HG02610 (cell line): ENCODE results near the gene ANKRD13D.

Experiments used
- ATAC-seq: cut with Tn5 transposase; IDR thresholded peaks from one replicate; pipeline ENCODE4 v1.9.1; 2021; ENCODE audit warnings: mild to moderate bottlenecking, moderate library complexity; ENCODE audit not compliant: unreplicated experiment

ANKRD13D gene

DNA sequence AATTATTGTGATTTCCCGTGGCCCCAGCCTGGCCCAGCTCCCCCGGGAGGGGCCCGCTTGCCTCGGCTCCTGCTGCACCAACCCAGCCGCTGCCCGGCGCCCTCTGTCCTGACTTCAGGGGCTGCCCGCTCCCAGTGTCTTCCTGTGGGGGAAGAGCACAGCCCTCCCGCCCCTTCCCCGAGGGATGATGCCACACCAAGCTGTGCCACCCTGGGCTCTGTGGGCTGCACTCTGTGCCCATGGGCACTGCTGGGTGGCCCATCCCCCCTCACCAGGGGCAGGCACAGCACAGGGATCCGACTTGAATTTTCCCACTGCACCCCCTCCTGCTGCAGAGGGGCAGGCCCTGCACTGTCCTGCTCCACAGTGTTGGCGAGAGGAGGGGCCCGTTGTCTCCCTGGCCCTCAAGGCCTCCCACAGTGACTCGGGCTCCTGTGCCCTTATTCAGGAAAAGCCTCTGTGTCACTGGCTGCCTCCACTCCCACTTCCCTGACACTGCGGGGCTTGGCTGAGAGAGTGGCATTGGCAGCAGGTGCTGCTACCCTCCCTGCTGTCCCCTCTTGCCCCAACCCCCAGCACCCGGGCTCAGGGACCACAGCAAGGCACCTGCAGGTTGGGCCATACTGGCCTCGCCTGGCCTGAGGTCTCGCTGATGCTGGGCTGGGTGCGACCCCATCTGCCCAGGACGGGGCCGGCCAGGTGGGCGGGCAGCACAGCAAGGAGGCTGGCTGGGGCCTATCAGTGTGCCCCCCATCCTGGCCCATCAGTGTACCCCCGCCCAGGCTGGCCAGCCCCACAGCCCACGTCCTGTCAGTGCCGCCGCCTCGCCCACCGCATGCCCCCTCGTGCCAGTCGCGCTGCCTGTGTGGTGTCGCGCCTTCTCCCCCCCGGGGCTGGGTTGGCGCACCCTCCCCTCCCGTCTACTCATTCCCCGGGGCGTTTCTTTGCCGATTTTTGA, 3.3 kb upstream of the ANKRD13D start:
- no peak for ATAC-seq

DNA sequence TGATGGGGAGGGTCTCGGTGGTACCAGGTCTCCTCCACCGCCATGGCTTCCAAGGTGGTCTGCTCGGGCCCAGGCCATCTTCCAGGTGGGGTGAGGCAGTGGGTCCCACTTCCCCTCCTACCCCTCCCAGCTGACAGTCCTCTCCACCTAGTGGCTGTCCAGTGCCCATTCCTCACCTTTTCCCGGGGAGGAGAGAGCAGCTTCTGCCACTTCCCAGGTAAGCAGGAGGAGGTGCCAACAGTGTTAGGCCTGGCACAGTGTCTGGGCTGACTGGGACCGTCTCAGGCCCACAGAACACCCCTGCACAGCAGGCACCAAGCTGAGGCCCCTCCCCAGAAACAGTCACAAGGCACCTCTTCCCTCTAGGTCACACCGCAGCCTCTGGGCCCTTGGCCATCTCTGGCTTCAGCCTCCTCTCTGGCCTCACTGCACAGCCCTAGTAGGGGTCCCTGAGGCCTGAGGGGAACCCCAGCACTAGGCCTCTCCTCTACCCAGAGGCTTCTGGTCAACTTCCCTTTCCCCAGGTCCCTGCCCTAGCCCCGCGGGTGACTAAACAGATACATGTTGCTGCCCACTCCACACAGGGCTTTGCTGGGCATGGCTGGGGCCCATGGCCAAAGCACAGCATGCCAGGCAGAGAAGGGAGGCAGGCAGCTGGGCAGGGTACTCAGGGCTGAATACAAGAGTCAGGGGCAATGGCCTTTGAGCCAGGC, 2.3 kb upstream of the ANKRD13D start:
- ATAC-seq = no peak

DNA sequence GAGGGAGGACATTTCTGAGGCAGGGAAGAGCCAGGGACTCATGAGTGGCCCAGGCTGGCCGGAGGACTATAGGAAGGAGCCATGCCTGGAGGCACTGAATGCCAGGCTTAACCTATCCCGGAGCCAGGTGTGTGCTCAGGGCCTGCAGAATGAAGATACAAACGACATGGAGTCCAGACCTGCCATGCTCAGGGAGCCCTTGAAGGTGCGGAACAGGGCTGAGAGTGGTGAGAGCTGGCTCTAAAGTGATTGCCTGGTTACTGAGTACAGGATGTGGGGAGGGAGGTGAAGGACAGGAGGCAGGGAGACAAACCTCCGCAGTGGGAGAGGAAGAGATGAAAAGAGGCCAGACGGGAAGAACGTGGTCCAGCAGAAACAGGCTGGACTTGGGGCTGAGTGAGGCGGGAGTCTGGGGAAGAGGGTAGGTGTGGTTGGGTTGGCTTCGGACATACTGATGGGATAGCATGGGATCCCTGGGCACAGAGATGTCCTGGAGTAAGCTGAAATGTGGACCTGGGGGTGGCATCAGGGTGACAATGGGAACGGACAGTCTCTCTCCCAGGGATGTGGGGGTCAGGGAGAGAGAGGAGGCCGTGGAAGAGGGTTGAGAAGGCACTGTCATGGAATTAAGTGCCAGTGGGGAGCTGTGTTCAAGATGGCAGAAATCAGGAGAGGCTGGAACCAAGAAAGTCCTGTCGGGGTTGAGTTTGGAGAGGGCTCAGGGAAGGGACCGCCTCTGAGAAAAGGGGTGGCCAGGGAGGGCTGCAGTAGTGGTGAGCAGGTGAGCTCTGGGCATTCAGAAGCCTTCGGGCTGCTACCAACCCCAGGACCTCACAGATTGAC, 1.5 kb upstream of the ANKRD13D start:
- ATAC-seq = no peak

DNA sequence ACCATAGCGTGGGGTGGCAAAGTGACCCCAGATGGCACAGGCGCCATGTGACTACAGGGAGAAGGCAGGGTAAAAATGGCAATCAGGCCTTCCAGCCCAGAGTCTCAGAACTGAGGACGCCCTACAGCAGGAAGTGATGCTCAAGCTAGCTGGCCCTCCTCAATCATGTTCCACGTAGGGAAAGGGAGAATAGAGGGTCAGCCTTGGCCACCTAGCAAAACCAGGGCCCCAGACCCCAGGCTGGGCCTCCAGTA, 978 bp upstream of the ANKRD13D start:
- peak; percentile 1 for ATAC-seq

DNA sequence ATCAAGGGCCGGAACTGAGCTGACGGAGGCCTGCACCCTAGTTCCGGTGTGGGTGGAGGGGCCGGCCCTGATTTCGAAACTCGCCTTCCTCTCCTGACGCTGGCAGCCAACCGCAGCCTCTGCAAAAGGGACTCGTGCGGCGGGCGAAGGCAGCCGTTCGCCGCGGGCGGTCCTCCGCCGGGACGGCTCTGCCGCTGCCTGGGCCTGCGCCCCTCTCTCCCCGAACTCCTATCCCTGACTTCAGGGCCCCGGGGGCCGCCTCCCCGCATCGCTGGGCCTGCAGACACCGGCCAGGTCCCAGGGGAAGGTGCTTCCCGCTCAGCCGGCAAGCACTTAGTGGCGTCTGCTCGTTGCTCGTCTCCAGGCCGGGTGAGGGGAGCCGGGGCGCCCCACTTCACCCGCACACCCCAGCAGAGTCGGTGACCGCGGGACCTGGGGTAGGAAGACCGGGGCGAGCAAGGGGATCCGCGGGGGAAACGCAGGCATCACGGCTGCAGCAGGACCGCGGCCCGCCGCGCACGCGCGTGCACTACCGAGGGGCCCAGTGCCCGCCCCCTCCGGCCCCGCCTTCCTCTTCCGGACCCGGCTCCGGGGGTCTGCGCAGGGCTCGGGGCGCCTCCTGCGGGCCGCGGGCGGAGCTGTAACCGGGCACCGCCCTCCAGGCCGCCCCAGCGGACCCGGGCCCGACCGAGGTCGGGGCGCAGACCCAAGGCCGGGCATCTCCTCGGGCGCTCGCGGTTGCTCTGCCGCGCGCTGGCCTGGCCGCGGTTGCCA, 464 bp upstream of the ANKRD13D start:
- peak; percentile 60 for ATAC-seq

DNA sequence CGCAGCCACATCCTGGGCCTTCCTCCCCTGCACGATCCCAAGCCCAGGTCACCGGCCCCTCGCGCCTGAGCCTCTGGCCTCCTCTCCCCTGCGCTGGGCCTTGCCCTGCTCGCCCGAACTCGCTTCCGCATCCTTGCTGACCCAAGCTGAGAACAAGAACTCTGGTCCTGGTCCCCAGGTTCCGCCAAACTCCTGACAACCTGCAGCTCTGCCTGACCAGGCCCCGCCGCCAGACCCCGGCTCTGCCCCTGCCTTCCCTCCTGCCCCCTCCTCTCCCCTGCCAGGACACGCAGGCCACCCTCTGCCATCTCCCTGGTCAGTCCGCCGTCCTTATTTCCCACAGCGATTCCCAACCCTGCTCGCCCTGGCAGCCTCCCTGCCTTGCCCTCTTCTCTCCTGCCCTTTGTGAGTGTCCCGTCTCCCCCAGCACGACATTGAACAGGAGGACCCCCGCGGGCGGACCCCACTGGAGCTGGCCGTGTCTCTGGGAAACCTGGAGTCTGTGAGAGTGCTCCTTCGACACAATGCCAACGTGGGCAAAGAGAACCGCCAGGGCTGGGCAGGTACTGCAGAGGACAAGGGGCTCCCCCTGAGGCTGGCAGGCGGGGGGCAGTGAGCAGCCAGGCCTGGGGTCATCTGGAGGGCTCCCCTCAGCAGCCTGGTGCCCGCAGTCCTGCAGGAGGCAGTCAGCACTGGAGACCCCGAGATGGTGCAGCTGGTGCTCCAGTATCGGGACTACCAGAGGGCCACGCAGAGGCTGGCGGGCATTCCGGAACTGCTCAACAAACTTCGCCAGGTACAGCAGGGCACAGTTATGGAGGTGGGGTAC, 762 bp downstream of the ANKRD13D start:
- no peak for ATAC-seq

DNA sequence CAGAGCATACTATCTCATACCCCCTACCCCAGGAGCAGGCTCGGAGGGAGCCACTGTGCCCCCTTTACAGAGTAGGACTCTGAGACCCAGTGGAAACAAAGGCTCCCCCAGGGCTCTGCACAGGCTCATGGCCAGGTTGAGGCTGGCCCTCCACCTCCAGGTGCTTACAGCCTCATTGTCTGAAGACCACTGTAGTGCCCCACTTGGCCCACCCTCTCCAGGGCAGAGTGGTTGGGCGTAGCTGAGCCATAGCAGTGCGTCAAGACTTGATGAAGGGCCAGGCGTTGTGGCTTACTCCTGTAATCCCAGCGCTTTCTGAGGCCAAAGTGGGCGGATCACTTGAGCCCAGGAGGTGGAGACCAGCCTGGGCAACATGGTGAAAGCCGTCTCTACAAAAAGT, 1.7 kb downstream of the ANKRD13D start:
- ATAC-seq = no peak

DNA sequence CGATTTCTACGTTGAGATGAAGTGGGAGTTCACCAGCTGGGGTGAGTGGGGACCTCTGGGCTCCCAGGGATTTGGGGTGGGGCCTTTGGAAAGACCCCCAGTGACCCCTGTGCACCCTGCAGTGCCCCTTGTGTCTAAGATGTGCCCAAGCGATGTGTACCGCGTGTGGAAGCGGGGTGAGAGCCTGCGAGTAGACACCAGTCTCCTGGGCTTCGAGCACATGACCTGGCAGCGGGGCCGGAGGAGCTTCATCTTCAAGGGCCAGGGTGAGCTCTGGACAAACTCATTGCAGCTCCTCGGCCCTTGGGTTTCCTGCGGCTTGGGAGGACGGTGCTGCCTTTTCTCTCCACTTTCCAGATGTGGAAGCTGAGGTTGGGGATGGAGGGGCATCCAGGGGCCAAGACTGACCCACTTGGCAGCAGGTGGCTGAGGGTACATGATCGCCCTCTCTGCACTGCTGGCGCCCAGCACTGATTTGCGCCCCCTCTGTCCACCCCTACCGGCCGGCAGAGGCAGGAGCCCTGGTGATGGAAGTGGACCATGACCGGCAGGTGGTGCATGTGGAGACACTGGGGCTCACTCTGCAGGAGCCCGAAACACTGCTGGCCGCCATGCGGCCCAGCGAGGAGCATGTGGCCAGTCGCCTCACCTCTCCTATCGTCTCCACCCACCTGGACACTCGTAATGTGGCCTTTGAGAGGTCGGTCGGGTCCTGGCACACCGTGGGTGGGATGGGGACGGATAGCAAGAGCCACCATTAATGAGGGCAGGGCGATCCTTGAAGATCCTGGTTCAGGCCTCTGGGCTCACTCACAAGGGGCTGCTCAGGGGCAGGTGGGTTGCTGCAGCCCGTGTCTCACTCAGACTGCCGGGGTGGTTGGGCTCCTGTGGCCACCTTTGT, 2.6 kb downstream of the ANKRD13D start:
- no peak for ATAC-seq

DNA sequence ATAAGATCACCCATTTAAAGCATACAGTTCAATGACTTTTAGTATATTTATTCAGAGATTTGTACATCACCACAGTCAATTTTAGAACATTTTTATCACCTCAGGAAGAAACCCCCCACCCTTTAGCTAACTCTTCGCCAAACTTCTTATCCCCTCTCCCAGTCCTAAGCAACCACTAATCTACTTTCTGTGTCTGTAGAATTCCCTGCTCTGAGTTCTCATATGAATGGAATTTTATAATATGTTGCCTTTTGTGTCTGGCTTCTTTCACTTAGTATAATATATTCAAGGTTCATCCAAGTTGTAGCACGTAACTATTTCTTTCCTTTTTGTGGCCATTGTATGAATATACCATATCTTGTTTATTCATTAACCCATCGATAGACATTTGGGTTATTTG, 3.6 kb downstream of the ANKRD13D start:
- no peak for ATAC-seq

DNA sequence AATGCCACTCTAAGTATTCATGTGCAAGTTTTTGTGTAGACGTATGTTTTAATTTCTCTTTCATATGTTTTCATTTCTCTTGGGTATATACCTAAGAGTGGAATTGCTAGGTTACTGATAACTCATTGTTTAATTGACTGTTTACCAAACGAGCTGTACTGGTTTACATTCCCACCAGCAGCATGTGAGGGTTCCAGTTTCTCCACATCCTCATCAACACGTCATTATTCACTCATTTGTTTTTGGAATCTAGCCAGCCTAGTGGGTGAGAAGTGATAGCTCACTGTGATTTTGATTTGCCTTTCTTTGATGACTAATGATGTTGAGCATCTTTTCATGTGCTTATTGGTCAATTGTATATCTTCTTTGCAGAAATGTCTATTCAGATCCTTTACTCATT, 4.0 kb downstream of the ANKRD13D start:
- ATAC-seq = no peak

DNA sequence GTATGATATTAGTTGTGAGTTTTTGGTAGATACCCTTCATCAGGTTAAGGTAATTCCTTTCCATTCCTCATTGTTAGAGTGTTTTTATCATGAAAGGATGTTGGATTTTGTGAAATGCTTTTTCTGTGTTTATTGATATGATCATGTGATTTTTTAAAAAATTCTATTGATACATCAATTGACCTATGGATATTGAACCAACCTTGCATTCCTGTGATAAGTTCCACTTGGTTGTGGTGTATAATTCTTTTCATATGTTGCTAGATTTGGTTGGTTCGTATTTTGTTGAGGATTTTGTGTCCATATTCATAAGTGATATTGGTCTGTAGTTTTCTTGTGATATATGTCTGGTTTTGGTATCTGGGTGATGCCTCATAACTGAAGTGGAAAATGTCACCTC, 6.7 kb downstream of the ANKRD13D start:
- ATAC-seq = no peak

DNA sequence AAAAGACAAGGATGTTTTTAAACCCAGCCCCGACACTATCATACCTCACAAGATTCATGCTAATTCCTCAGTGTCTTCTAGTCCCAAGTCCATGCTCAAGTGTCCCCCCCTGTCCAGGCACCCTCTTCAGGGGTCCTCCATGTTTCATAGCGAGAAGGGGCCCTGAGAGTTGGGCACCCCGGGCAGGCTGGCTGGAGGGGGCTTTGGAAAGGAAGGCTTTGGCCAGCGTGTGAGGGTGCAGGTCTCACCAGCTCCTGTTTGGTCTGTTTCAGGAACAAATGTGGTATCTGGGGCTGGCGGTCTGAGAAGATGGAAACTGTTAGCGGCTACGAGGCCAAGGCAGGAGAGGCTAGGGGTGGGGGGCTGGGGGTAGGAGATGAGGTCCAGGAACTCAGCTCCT, 9.7 kb downstream of the ANKRD13D start:
- ATAC-seq = no peak

DNA sequence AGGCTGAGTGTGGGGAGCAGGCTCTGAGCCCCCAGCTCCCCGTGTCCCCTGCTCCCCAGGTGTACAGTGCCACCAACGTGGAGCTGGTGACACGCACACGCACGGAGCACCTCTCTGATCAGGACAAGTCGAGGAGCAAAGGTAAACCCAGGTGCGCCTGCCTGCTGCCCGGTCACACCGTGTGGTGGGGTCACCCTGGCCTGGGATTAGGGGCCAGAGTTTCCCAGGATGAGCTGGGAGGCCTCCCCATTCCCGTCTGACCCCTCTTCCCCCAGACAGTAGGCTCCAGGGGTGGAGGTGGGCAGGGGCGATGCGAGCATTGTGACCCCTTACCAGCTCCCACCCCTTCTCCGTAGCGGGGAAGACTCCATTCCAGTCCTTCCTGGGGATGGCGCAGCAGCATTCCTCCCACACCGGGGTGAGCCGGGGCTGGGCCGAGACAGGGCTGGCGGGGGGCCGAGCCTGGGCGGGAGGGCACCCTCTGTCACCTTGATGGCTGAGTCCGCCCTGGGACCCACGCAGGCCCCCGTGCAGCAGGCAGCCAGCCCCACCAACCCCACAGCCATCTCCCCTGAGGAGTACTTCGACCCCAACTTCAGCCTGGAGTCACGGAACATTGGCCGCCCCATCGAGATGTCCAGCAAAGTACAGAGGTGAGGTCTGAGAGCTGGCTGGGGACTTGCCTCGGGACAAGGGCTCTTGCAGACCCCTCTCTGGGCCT, 10.5 kb downstream of the ANKRD13D start:
- no peak for ATAC-seq

DNA sequence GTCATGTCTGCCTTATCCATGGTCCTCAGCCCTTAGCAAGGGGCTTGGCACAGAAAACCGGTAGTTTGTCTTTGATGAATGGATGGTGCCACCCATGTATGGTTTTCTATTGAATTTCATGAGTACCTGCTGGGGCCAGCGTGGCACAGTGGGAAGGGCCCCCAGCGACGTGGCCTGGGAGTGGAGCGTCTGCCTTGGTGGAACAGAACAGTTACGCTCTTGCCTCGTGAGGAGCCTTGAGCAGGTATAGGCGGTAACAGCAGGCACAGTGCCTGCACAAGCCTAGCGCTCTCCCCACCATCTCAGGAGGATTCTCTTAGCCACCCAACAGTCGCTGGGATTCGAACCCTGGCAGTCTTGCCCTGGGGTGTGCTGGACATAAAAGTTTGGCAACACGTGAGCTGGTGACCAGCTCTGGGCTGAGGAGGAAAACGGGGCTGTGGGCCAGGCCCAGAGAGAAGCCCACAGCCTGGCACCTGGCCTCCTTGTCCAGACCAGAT, 11.2 kb downstream of the ANKRD13D start:
- ATAC-seq = no peak

DNA sequence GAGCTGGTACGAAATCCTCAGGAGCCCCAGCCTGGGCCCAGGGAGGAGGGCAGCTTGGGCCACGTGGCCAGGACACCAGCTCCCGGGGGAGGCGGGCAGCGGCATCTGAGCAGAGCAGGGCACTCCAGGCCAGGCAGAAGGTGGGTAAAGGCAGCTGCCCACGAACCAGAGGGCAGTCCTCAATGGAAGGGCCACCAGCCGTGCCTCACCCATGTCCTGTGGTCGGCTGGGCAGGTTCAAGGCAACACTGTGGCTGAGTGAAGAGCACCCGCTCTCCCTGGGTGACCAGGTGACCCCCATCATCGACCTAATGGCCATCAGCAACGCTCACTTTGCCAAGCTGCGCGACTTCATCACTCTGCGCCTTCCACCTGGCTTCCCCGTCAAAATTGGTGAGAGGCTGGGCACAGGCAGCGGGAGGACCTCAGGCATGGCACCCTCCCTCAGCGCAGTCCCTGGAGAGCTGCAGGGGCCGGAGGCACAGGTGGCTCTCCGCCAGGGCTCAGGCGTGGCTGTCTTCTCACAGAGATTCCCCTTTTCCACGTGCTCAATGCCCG, 11.7 kb downstream of the ANKRD13D start:
- no peak for ATAC-seq

DNA sequence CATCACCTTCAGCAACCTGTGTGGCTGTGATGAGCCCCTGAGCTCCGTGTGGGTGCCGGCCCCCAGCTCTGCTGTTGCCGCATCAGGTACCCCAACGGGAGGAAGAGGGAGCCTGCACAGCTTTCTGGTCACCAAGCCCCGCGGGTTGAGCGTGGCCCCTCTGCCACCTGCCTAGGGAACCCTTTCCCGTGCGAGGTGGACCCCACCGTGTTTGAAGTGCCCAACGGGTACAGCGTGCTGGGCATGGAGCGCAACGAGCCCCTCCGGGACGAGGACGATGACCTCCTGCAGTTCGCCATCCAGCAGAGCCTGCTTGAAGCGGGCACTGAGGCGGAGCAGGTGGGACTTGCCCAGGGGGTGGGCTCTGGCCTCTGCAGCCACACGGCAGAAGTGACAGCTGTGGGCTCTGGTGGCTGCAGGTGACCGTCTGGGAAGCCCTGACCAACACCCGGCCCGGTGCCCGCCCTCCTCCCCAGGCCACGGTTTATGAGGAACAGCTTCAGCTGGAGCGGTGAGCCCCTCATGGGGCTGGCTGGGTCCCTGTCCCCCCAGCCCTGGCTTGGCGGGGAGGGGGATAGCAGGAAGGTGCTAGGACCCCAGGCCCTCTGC, 12.3 kb downstream of the ANKRD13D start:
- ATAC-seq = no peak

DNA sequence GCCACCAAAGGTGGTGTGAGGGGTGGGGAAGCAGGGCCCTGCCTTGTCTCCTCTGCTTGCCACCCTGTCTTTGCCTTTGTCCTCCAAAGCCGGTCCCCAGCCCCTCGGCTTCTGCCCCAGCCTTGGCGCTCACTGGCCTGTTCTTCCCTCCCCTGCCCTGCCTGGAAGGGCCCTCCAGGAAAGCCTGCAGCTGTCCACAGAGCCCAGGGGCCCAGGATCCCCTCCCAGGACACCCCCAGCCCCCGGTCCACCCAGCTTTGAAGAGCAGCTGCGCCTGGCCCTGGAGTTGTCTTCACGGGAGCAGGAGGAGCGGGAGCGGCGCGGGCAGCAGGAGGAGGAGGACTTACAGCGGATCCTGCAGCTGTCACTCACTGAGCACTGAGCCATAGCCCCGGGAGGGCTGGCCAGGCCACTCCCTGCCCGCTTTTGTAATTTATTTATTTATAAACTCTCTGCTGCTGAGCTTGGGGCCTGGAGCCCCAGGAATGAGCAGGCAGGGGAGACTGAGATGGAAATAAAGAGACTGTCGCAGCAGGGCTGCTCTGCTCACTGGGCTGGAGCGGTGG, 12.9 kb downstream of the ANKRD13D start:
- no peak for ATAC-seq
